RWPE2 (cell line): ENCODE data around the gene ACOT2.

ENCODE experiments used
- ATAC-seq: fragments of 200-7000 bp; cut with Tn5 transposase; 3 replicates; pipeline ENCODE4 v1.9.1; 2021; ENCODE audit warnings: low read depth
- DNase-seq: peaks from one replicate; pipeline ENCODE4 v3.0.0-alpha.2; 2020; ENCODE audit warnings: low spot score
- H3K27ac ChIP-seq: fragments of 450-650 bp; 2 replicates; pipeline ENCODE4 v1.5.1; 2017; ENCODE audit warnings: mild to moderate bottlenecking; ENCODE audit not compliant: poor library complexity, severe bottlenecking
- H3K27me3 ChIP-seq: fragments of 250-450 bp; sonication (Bioruptor Pico); 2 replicates; pipeline ENCODE4 v1.5.1; 2021; ENCODE audit warnings: mild to moderate bottlenecking, moderate library complexity; ENCODE audit not compliant: insufficient read depth, poor library complexity, severe bottlenecking
- H3K36me3 ChIP-seq: fragments of 250-450 bp; sonication (Bioruptor Pico); 2 replicates; pipeline ENCODE4 v1.5.1; 2020; ENCODE audit warnings: low read depth, mild to moderate bottlenecking, moderate library complexity
- H3K4me1 ChIP-seq: fragments of 250-450 bp; sonication (Bioruptor Pico); 2 replicates; pipeline ENCODE4 v1.5.1; 2021; ENCODE audit warnings: mild to moderate bottlenecking, moderate library complexity; ENCODE audit not compliant: insufficient read depth, poor library complexity, severe bottlenecking
- H3K4me3 ChIP-seq: fragments of 250-450 bp; sonication (Bioruptor Pico); 2 replicates; pipeline ENCODE4 v1.5.1; 2021; ENCODE audit warnings: mild to moderate bottlenecking, moderate library complexity; ENCODE audit not compliant: severe bottlenecking
- H3K9me3 ChIP-seq: fragments of 250-450 bp; sonication (Bioruptor Pico); 2 replicates; pipeline ENCODE4 v1.5.1; 2021; ENCODE audit warnings: mild to moderate bottlenecking, moderate library complexity; ENCODE audit not compliant: severe bottlenecking
- CTCF ChIP-seq: fragments of 450-650 bp; IDR thresholded peaks from one replicate; pipeline ENCODE4 v1.5.1; 2017; ENCODE audit warnings: mild to moderate bottlenecking, moderate library complexity; ENCODE audit not compliant: poor library complexity, severe bottlenecking

ACOT2 gene

GRCh38 chr14:73607241-73607640, 38.2 kb downstream of the ACOT2 start:
- Histone ChIP-seq H3K9me3 (no peaks in the 10 kb centered on the region), H3K36me3 (no peaks in the 10 kb centered on the region), H3K4me1 (peaks cover 8% of the 10 kb centered on the region), H3K27me3 (no peaks in the 10 kb centered on the region), H3K4me3 (no peak overlapping the region), H3K27ac (no peak overlapping the region)
- ATAC-seq (no peak), DNase-seq (no peak)
- TF ChIP-seq CTCF = no peak

GRCh38 chr14:73610687-73611086, 41.7 kb downstream of the ACOT2 start:
- no peak for ATAC-seq
- no peak overlapping the region for H3K4me3 ChIP-seq
- no peaks in the 10 kb centered on the region for H3K4me1 ChIP-seq
- TF ChIP-seq CTCF = no peak
- H3K27me3 ChIP-seq = no peaks in the 10 kb centered on the region
- no peak for DNase-seq
- no peaks in the 10 kb centered on the region for H3K36me3 ChIP-seq
- no peaks in the 10 kb centered on the region for H3K9me3 ChIP-seq
- no peak overlapping the region for H3K27ac ChIP-seq

DNA sequence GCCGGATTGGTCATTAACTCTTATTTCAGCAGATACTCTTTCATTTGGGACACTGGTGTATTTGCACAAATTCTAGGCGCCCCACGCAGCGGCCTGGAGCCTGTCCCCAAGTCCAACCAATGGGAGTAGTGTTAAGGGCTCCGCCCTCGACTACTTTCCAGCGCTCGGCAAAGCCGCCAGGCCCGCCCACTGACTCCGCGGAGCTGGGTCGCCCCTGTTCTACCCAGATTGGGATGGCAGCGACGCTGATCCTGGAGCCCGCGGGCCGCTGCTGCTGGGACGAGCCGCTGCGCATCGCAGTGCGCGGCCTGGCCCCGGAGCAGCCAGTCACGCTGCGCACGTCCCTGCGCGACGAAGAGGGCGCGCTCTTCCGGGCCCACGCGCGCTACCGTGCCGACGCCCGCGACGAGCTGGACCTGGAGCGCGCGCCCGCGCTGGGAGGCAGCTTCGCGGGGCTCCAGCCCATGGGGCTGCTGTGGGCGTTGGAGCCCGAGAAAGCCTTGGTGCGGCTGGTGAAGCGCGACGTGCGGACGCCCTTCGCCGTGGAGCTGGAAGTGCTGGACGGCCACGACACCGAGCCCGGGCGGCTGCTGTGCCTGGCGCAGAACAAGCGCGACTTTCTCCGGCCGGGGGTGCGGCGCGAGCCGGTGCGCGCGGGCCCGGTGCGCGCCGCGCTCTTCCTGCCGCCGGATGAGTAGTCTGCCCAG, 43.5 kb downstream of the ACOT2 start, which contains the start of gene ACOT6:
TSS of gene ACOT6 (plus strand) at position 179 of the 707 bp plus-strand sequence. CDS start at position 234, 55 bp downstream.
- no peaks in the 10 kb centered on the region for H3K27me3 ChIP-seq
- no peaks in the 10 kb centered on the region for H3K4me1 ChIP-seq
- ATAC-seq = peak; percentile 86
- no peaks in the 10 kb centered on the region for H3K36me3 ChIP-seq
- no peak for TF ChIP-seq CTCF
- H3K4me3 ChIP-seq = peak within 1 kb of the TSS; percentile 60
- DNase-seq = peak; percentile 84
- no peaks in the 10 kb centered on the region for H3K9me3 ChIP-seq
- H3K27ac ChIP-seq = peak within 1 kb of the TSS; percentile 6

DNA sequence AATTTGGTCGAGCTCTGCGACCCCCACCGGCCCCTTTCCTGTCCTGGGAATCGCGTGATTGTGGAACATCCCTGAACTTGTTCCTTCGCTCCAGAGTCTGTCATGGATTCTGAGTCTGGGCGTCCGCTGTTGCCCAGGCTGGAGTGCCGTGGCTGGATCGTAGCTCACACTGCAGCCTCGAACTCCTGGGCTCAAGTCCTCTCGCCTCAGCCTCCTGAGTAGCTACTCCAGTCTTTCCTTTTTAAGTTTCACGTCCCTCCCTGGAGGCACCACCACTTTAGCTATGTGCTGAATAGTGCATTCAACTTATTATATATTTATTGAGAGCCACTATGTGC, 44.0 kb downstream of the ACOT2 start:
- peak overlapping the region; percentile 60 for H3K4me3 ChIP-seq
- no peaks in the 10 kb centered on the region for H3K9me3 ChIP-seq
- H3K27me3 ChIP-seq = no peaks in the 10 kb centered on the region
- no peaks in the 10 kb centered on the region for H3K4me1 ChIP-seq
- ATAC-seq (no peak; the same call in 2 of the 3 replicates), DNase-seq (no peak)
- TF ChIP-seq CTCF = peak; percentile 8
- peak overlapping the region; percentile 6 for H3K27ac ChIP-seq
- H3K36me3 ChIP-seq = no peaks in the 10 kb centered on the region

- Histone ChIP-seq H3K27ac (no peak overlapping the region), H3K27me3 (no peaks in the 10 kb centered on the region), H3K4me3 (peak overlapping the region; percentile 60), H3K4me1 (no peaks in the 10 kb centered on the region), H3K9me3 (no peaks in the 10 kb centered on the region), H3K36me3 (no peaks in the 10 kb centered on the region)
- ATAC-seq (no peak; the same call in 2 of the 3 replicates), DNase-seq (no peak)
- TF ChIP-seq CTCF = no peak
These were observed 44.5 kb downstream of the ACOT2 start for GRCh38 chr14:73613419-73613963.
